Neuronal stem cell (in vitro differentiated cells): Measurements from ENCODE around the gene TUBB2B.

Experiments used
- DNase-seq: peaks from one replicate; pipeline ENCODE4 v3.0.0-alpha.2; 2013; ENCODE audit warnings: low spot score
- H2AFZ ChIP-seq: one replicate; pipeline ENCODE4 v1.6.1; 2013; ENCODE audit warnings: mild to moderate bottlenecking, low read length, inconsistent platforms
- H2AK5ac ChIP-seq: 2 replicates; pipeline ENCODE4 v1.6.1; 2013; ENCODE audit warnings: low read depth, mild to moderate bottlenecking, inconsistent platforms, low read length, moderate library complexity, mixed read lengths
- H2BK120ac ChIP-seq: 2 replicates; pipeline ENCODE4 v1.6.1; 2013; ENCODE audit warnings: low read depth, mild to moderate bottlenecking, inconsistent platforms, low read length, moderate library complexity, mixed read lengths
- H2BK12ac ChIP-seq: one replicate; pipeline ENCODE4 v1.6.1; 2013; ENCODE audit warnings: low read length, inconsistent platforms
- H2BK15ac ChIP-seq: 2 replicates; pipeline ENCODE4 v1.6.1; 2013; ENCODE audit warnings: mild to moderate bottlenecking, low read length, inconsistent platforms, mixed read lengths
- H2BK5ac ChIP-seq: one replicate; pipeline ENCODE4 v1.6.1; 2013; ENCODE audit warnings: inconsistent platforms, mild to moderate bottlenecking, low read length, moderate library complexity
- H3K14ac ChIP-seq: one replicate; pipeline ENCODE4 v1.6.1; 2013; ENCODE audit warnings: low read length, inconsistent platforms
- H3K18ac ChIP-seq: 2 replicates; pipeline ENCODE4 v1.6.1; 2013; ENCODE audit warnings: low read length, inconsistent platforms
- H3K23ac ChIP-seq: 2 replicates; pipeline ENCODE4 v1.6.1; 2013; ENCODE audit warnings: low read depth, mild to moderate bottlenecking, mixed read lengths, low read length, inconsistent platforms; ENCODE audit not compliant: poor library complexity
- H3K27ac ChIP-seq: replicated peaks from 3 replicates; pipeline ENCODE4 v1.5.1; 2013; ENCODE audit warnings: low read length, inconsistent platforms
- H3K27me3 ChIP-seq, 3 experiments: 2 replicates each; pipeline ENCODE4 v1.6.1; 2013; ENCODE audit warnings: low read length in 3 of 3, mild to moderate bottlenecking in 2 of 3, inconsistent platforms in 1 of 3, low read depth in 1 of 3, mixed read lengths in 1 of 3, moderate library complexity in 1 of 3; ENCODE audit not compliant: control insufficient read depth in 3 of 3, insufficient read depth in 3 of 3
- H3K36me3 ChIP-seq, 2 donors: replicated peaks in 1 of 2; 2 replicates each; pipeline ENCODE4 v1.6.1; 2013; ENCODE audit warnings: low read length in 2 of 2; ENCODE audit not compliant: control insufficient read depth in 2 of 2, insufficient read depth in 2 of 2
- H3K4ac ChIP-seq: 2 replicates; pipeline ENCODE4 v1.6.1; 2013; ENCODE audit warnings: inconsistent platforms, mild to moderate bottlenecking, low read length, moderate library complexity
- H3K4me1 ChIP-seq, 2 donors: 1 replicate in 1 of 2; 2 replicates in 1 of 2; pipeline ENCODE4 v1.6.1; 2013; ENCODE audit warnings: low read length in 2 of 2, low read depth in 1 of 2; ENCODE audit not compliant: control insufficient read depth in 2 of 2, insufficient read depth in 1 of 2
- H3K4me2 ChIP-seq: one replicate; pipeline ENCODE4 v1.6.1; 2013; ENCODE audit warnings: mild to moderate bottlenecking, low read length, inconsistent platforms; ENCODE audit not compliant: insufficient read depth, poor library complexity, severe bottlenecking
- H3K4me3 ChIP-seq, 2 donors: 2 replicates each; pipeline ENCODE4 v1.5.1; 2013; ENCODE audit warnings: low read length in 2 of 2, mild to moderate bottlenecking in 2 of 2, inconsistent platforms in 1 of 2, moderate library complexity in 1 of 2
- H3K79me1 ChIP-seq: one replicate; pipeline ENCODE4 v1.6.1; 2013; ENCODE audit warnings: low read depth, mild to moderate bottlenecking, inconsistent platforms, low read length, moderate library complexity
- H3K9ac ChIP-seq: one replicate; pipeline ENCODE4 v1.6.1; 2013; ENCODE audit warnings: mild to moderate bottlenecking, low read depth, low read length, inconsistent platforms; ENCODE audit not compliant: poor library complexity
- H3K9me3 ChIP-seq, 2 donors: replicated peaks in 1 of 2; 2 replicates each; pipeline versions ENCODE3 to v1.6.1; 2013; ENCODE audit warnings: low read length in 2 of 2, mild to moderate bottlenecking in 2 of 2, inconsistent platforms in 1 of 2, low read depth in 1 of 2, mixed read lengths in 1 of 2, moderate library complexity in 1 of 2; ENCODE audit not compliant: control insufficient read depth in 2 of 2, insufficient read depth in 1 of 2
- H4K8ac ChIP-seq: one replicate; pipeline ENCODE4 v1.6.1; 2013; ENCODE audit warnings: low read depth, mild to moderate bottlenecking, inconsistent platforms, low read length, moderate library complexity
- H4K91ac ChIP-seq: one replicate; pipeline ENCODE4 v1.6.1; 2013; ENCODE audit warnings: low read length, low read depth, mild to moderate bottlenecking, inconsistent platforms; ENCODE audit not compliant: poor library complexity
- WGBS, 2 donors: extraction: QIAGEN DNeasy Blood & Tissue Kit; methylation state at CpG; one replicate each; pipeline ENCODE4 v1.1.7; 2013; ENCODE audit warnings: missing lambda C conversion rate in 2 of 2, mixed read lengths in 1 of 2; ENCODE audit not compliant: insufficient read length in 2 of 2, insufficient replicate concordance in 1 of 2; ENCODE audit errors: extremely low coverage in 2 of 2; 5-methylcytosine and 5-hydroxymethylcytosine counted together

Gene TUBB2B

DNA sequence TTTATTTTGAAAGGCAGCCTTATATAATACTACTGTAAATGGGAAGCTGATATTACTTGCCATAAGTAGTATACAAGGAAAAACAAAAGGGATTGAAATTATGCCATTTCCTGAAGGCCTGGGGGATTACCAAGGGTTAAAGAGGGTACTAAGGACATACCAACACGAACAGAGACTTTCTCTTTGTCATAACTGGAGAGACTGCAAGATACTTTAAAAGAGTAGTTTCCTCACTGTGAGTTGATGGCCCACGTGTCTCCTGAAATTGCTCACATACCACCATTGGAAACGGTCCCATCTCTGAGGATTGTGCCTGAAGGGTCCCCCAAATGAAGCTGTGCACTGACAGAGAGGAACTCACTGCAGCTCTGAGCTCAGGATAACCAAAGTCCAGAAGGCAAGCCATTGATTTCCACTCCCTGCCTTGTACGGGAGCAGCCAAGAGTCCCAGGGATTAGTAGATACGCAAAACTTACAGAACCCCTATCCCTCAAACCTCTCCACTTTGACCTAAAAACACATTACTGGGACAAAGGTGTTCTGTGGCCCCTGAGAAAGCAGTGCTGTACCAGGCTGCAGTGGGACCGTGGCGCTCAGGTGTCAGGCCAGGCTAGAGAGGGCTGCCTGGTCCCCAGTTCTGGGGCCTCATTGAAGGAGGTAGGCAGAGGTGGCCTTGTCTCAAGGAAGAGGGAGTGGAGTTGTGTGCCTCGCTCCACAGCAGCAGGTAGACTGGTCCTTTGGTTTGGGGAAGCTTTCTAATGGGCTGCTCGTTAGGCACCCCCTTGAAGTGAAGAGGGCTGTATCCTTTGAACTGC is 46.5 kb upstream of the TUBB2B start:
- H3K4me1 ChIP-seq = no peaks in the 10 kb centered on the region
- no peak overlapping the region for H4K8ac ChIP-seq
- H3K27me3 ChIP-seq = no peaks in the 10 kb centered on the region
- H2BK12ac ChIP-seq = no peak overlapping the region
- H4K91ac ChIP-seq = no peak overlapping the region
- no peak overlapping the region for H2BK5ac ChIP-seq
- no peak overlapping the region for H3K27ac ChIP-seq
- H2BK120ac ChIP-seq = no peak overlapping the region
- H2AK5ac ChIP-seq = no peak overlapping the region
- no peak overlapping the region for H3K14ac ChIP-seq
- no peak overlapping the region for H2AFZ ChIP-seq
- no peaks in the 10 kb centered on the region for H3K9me3 ChIP-seq
- no peak overlapping the region for H3K18ac ChIP-seq
- H3K79me1 ChIP-seq = peaks cover 6% of the 10 kb centered on the region
- H3K9ac ChIP-seq = no peak overlapping the region
- no peak for DNase-seq
- H3K4ac ChIP-seq = no peak overlapping the region
- H3K23ac ChIP-seq = no peak overlapping the region
- no peak overlapping the region for H2BK15ac ChIP-seq
- H3K4me2 ChIP-seq = no peak overlapping the region
- no CpG with 5 or more reads among the region's 9 CpGs for WGBS, 2 donors
- peaks cover 11 to 86% of the 10 kb centered on the region in 2 donors for H3K36me3 ChIP-seq
- H3K4me3 ChIP-seq = no peak overlapping the region

GRCh38 chr6:3272911-3273547 is 45.6 kb upstream of the TUBB2B start:
- peaks cover 12 to 86% of the 10 kb centered on the region in 2 donors for H3K36me3 ChIP-seq
- no peaks in the 10 kb centered on the region for H3K9me3 ChIP-seq
- H3K18ac ChIP-seq = peak overlapping the region; percentile 7
- H2AFZ ChIP-seq = no peak overlapping the region
- H3K23ac ChIP-seq = peak overlapping the region; percentile 70
- H2BK12ac ChIP-seq = no peak overlapping the region
- no CpG with 5 or more reads among the region's 32 CpGs for WGBS, 2 donors
- peaks cover 6% of the 10 kb centered on the region for H3K79me1 ChIP-seq
- peak overlapping the region; percentile 58 for H3K14ac ChIP-seq
- no peak overlapping the region for H3K4me3 ChIP-seq
- H3K4me2 ChIP-seq = no peak overlapping the region
- peak overlapping the region; percentile 27 for H4K91ac ChIP-seq
- H2BK5ac ChIP-seq = peak overlapping the region; percentile 30
- H2BK15ac ChIP-seq = no peak overlapping the region
- no peak overlapping the region for H3K27ac ChIP-seq
- no peaks in the 10 kb centered on the region for H3K4me1 ChIP-seq
- no peak overlapping the region for H4K8ac ChIP-seq
- H2AK5ac ChIP-seq = peak overlapping the region; percentile 26
- H2BK120ac ChIP-seq = peak overlapping the region; percentile 61
- H3K4ac ChIP-seq = peak overlapping the region; percentile 59
- H3K9ac ChIP-seq = peak overlapping the region; percentile 10
- no peaks in the 10 kb centered on the region for H3K27me3 ChIP-seq
- no peak for DNase-seq

DNA sequence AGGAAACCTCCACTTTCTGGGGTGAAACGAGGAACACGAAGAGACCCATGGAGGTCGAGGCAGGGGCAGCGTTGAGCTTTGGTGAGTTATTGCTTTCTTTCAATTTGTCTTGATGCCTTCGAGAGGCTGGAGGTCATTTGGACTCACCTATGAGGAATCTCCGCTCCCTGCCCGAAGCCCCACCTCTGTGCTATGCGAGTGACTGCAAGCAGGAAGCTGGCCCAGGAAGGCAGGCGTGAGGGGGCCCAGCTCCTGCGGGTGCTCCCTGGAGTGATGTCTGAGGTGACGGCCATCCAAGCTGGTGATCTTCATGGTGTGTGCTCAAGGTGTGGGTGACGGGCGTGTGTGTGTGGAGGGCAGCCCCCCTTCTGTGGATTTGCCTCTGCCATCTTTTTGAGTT is 44.3 kb upstream of the TUBB2B start:
- Histone ChIP-seq H2BK120ac (no peak overlapping the region), H3K9ac (peak overlapping the region; percentile 51), H2AK5ac (no peak overlapping the region), H3K27me3 (no peaks in the 10 kb centered on the region), H3K4ac (no peak overlapping the region), H2BK5ac (no peak overlapping the region), H3K4me3 (no peak overlapping the region), H3K9me3 (no peaks in the 10 kb centered on the region), H4K91ac (no peak overlapping the region), H3K79me1 (peaks cover 6% of the 10 kb centered on the region), H2BK12ac (no peak overlapping the region), H3K23ac (no peak overlapping the region), H3K36me3 (peaks cover 16 to 89% of the 10 kb centered on the region in 2 donors), H3K27ac (no peak overlapping the region), H2BK15ac (no peak overlapping the region), H4K8ac (no peak overlapping the region), H3K4me1 (no peaks in the 10 kb centered on the region), H2AFZ (no peak overlapping the region), H3K4me2 (no peak overlapping the region), H3K14ac (no peak overlapping the region), H3K18ac (no peak overlapping the region)
- DNase-seq = no peak
- no CpG with 5 or more reads among the region's 13 CpGs for WGBS, 2 donors

DNA sequence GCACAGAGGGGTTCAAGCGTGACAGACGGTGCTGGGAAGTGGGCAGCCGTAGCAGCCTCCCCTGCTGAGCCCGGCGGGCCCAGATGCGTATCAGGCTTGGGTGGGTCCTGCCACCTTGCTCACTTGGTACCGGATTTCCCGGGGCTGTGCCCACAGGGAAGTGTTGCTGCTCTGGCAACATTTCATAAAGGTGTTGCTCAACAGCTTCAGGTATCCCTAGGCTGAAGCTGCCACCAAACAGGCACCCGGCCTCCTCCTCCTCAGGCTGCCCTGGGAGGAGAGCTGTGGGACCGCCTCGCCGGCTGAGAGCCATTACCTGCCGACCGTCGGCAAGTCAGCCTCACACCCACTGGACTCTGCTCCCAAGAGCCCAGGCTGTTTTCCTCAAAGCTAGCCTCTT is 42.8 kb upstream of the TUBB2B start:
- H4K8ac ChIP-seq = no peak overlapping the region
- H3K27ac ChIP-seq = no peak overlapping the region
- H4K91ac ChIP-seq = no peak overlapping the region
- H2AFZ ChIP-seq = no peak overlapping the region
- no peaks in the 10 kb centered on the region for H3K9me3 ChIP-seq
- H3K79me1 ChIP-seq = peaks cover 9% of the 10 kb centered on the region
- no peak overlapping the region for H3K14ac ChIP-seq
- peaks cover 21 to 93% of the 10 kb centered on the region in 2 donors for H3K36me3 ChIP-seq
- no peak overlapping the region for H3K23ac ChIP-seq
- no peak overlapping the region for H3K18ac ChIP-seq
- no peak overlapping the region for H2AK5ac ChIP-seq
- no peak overlapping the region for H3K9ac ChIP-seq
- no CpG with 5 or more reads among the region's 15 CpGs for WGBS, 2 donors
- no peak overlapping the region for H2BK12ac ChIP-seq
- H3K4me2 ChIP-seq = no peak overlapping the region
- no peak overlapping the region for H2BK5ac ChIP-seq
- H2BK120ac ChIP-seq = no peak overlapping the region
- no peaks in the 10 kb centered on the region for H3K27me3 ChIP-seq
- no peaks in the 10 kb centered on the region for H3K4me1 ChIP-seq
- H3K4ac ChIP-seq = no peak overlapping the region
- H3K4me3 ChIP-seq = no peak overlapping the region
- no peak for DNase-seq
- no peak overlapping the region for H2BK15ac ChIP-seq
